HK-2 (cell line): ENCODE data around the gene ARHGAP44.
"Not testable (repeated sequence)": the region's sequence is repeated elsewhere in the genome, so short reads cannot be mapped to it uniquely, and the experiment has no call there.

Experiments
- DNase-seq: peaks from one replicate; pipeline ENCODE4 v3.0.0-alpha.2; 2018; ENCODE audit not compliant: unreplicated experiment

The ARHGAP44 gene

DNA sequence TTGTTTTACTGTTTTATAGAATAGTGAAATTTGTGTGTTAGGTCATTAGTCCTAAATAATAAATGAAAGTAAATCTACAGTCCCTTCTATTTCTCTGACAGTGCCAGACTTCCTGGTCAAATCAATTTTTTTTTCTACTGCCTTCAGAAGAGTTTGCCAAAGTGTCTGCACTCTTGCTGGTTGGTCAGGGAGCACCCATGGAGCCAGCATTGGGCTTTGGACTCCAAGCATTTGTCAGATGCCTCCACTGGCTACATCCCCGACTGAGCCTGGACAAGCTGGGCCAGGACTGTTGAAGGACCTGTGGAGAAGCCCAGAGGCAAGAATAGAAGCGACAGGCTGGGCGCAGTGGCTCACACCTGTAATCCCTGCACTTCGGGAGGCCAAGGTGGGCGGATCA is 174.9 kb downstream of the ARHGAP44 start:
- no peak for DNase-seq

DNA sequence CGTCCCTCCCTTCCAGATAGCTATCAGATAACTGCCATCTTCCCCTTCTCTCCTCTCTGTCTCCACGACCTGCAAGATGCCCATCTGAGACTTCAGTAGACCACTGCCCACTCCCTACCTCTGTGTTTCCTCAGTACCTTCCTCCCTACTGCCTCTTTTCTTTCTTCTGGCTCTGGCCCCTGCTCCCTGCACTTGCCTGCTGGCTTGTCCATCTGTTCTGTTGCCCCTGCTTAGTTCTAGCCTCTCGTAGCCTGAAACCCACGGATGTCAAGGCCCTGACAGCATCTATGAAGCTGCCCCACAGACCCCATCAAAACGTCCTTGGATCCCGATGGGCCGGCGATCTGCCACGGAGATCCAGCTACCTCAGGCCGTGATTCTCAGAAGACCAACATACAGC is 175.5 kb downstream of the ARHGAP44 start:
- no peak for DNase-seq

DNA sequence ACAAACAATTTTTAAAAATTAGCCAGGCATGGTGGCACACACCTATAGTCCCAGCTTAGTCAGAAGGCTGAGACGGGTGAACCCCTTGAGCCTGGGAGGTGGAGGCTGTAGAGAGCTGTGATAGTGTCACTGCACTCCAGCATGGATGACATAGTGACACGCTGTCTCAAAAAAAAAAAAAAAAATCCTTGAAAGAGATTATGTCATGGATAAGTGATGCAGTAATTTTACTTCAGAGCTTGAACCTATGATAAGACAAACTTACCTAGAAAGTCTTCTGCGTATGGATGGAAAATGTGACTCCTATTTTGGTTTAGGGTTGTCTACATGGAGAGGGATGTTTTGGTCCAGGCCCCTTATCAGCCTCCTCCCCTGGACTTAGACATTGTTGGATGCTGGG is 176.7 kb downstream of the ARHGAP44 start:
- no peak for DNase-seq

DNA sequence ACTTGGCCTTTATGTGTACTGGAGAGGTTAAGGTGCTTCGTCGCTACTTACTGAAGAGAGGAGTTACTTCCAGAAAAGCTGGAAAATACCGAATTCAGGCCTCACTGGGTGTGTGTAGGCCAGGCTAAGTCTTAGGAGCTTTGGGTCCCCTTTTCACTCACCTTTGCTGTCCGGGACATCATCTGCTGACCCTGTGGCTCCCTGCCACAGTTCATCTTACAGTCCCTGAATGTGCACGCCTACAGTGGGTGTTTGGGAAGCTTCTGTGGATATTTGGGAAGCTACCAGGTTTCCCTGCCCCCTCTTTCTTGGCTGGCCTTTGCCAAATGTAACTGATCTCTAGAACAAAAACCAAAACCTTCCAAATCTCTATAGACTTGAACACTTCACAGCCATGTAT is 177.1 kb downstream of the ARHGAP44 start:
- no peak for DNase-seq

DNA sequence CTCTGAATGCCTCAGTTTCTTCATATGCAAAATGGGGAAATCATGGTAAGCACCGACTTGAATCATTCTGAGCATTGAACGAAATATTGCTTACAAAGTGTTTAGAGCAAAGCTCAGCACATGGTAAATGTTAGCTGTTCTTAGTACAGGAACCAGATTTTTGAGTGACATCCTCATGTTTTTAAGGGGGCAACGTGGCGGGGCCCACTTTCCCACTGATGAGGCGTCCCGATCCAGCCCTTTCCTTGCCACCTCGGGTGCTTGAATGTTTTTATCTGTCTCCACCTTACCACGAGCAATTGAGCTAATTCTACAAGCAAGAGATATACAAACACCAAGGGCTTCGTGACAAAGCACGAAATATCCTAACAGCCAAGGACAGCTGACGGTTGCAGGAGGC is 178.7 kb downstream of the ARHGAP44 start:
- DNase-seq: no peak

DNA sequence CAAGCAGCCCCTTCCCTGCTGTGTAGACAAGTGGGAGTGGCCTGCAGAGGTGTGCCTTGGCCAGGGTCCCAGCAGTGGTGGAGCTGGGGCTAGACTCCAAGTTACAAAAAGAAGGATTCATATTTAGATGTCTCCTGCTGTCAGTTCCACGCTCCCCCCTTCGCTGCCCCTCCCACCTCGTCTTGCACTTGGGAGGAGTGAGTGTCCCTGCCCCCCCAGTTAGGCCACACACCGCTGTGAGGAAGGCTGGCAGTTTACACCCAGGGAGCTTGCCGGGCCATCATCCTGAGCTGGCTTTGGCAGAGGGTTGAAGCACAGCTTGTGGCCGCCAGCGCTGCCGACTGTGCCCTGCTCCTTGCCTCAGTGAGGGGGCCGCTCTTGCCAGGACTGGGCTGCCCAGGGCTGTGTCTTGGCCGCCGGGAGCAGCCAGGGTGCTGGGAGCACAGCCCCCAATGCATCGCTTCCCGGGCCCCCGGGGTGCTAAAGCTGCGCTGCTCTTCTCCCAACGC is 184.3 kb downstream of the ARHGAP44 start:
- no peak for DNase-seq

DNA sequence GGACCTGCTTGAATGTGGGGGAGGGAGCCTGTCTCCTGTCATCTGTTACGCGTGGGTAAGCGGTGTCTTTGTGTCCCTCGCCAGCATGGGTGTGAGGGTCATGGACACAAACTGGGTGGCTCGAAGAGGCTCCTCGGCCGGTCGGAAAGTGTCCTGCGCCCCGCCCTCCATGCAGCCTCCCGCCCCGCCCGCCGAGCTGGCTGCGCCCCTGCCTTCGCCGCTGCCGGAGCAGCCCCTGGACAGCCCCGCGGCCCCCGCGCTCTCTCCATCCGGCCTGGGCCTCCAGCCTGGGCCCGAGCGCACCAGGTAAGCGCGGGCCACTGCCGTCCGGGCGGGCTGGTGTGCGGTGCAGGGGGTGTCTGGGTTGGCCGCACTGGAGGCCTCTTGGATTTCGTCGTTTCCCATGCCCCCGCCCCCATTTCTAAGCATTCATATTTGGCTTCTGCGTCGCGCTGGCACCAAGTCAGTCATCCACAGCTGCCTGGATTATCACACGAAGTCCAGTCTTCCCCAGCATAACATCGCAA is 184.8 kb downstream of the ARHGAP44 start:
- DNase-seq: no peak

DNA sequence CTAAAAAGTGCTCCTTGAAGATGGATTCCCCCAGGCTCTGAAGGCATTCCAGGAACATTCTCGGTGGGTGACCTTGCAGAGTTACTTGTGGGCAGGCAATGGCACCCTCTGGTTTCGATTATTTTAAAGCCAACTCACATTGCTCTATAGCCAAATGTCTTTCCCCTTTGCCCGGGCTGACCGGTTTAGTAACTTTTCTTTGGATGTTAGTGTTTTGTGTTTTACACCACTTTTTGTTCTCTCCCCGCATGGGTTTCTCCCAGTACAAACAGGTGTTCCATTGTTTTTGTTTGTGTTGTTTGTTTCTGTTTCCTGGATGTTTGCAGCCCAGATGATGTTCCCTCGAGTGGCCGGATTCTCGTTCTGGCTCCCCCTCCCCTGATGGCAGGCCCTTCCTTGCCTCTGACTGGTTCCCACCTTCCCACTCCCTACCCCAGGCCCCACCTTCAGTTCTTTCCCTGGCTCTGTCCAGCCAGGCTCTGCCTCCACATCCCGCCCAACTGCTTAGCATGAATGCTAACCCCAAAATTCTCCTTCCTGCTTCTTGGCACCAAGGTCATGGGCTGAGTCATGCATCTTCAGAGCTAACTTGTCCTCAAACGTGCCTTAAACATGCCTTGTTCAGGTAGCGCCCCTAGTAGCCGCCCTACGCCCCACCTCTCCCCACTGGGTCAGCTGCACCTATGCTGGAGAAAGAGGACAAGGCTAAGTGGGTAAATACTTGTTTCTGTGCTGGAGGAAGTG is 187.9 kb downstream of the ARHGAP44 start:
- no peak for DNase-seq

DNA sequence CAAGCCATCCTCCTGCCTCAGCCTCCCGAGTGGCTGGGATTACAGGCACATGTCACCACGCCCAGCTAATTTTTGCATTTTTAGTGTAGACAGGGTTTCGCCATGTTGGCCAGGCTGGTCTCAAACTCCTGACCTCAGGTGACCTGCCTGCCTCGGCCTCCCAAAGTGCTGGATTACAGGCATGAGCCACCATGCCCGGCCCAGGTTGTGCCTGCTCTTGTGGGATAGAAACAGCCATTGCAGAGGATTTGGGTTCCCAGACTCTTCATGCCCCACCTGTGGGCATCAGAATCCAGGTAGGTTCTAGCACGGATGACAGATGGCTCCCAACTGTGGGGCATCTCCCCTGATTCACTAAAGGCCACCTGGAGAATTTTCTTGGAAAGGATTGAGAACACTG is 189.5 kb downstream of the ARHGAP44 start:
- DNase-seq: not testable (repeated sequence)

DNA sequence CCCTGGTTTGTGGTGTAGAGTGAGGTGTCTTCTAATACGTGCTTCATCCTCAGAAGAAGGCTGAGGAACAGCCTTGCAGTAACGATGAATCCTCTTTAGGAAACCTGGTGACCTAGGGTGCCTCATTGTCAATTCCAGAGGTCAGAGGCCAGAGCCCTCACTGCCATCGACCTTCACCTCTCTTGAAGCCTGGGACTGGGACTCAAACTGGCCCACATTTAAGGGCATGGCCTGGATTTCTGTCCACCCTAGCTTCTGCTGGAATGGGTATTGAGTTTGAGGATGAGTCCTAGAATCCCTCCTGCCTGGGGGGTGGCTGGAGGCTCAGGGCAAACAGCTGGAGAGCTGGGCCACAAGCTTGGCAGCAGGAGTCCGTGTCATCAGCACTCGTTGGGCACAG is 189.9 kb downstream of the ARHGAP44 start:
- no peak for DNase-seq

DNA sequence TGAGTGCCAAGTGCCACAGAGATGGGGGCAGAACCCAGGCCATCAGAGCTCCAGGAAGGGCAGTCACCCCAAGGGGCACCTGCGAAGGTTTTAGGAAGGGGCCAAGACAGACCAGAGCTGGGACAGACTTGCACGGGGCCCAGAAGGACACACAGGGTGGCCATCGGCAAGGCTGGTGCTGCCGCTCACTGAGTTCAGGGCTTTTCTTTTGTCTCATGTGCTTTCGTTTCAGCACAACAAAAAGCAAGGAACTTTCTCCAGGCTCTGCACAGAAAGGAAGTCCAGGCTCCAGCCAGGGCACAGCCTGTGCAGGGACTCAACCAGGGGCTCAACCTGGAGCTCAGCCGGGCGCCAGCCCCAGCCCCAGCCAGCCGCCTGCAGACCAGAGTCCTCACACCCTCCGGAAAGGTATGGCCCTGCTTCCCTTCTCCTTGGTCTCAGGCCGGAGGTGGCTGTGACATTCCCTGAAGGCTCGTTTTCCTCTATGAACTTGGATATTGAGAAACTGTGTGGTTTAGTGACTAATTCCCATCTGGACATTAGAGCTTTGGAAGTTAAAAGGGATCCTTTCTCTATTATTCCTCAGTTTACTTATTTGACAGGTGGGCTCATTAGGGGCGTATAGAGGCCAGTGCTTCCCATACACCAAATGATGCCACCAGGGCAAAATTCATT is 190.7 kb downstream of the ARHGAP44 start:
- no peak for DNase-seq

DNA sequence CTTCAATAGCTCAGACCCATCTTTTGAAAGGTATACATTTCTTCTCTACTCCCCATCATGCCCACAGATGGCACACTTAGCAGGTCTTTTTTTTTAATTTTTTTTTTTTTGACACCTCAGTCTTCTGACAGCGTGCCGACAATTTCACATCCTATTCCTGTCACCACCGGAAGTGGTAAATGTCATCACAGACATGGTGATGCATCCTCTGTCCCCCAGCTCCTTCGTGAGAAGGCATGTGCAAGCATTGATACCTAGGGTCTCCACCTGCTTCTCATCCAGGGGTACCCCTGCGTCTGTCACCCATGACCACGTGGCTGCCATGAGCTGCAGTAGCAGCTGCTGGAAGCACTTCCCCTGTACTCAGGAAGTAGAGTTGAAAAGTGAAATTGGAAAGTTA is 192.9 kb downstream of the ARHGAP44 start:
- no peak for DNase-seq

DNA sequence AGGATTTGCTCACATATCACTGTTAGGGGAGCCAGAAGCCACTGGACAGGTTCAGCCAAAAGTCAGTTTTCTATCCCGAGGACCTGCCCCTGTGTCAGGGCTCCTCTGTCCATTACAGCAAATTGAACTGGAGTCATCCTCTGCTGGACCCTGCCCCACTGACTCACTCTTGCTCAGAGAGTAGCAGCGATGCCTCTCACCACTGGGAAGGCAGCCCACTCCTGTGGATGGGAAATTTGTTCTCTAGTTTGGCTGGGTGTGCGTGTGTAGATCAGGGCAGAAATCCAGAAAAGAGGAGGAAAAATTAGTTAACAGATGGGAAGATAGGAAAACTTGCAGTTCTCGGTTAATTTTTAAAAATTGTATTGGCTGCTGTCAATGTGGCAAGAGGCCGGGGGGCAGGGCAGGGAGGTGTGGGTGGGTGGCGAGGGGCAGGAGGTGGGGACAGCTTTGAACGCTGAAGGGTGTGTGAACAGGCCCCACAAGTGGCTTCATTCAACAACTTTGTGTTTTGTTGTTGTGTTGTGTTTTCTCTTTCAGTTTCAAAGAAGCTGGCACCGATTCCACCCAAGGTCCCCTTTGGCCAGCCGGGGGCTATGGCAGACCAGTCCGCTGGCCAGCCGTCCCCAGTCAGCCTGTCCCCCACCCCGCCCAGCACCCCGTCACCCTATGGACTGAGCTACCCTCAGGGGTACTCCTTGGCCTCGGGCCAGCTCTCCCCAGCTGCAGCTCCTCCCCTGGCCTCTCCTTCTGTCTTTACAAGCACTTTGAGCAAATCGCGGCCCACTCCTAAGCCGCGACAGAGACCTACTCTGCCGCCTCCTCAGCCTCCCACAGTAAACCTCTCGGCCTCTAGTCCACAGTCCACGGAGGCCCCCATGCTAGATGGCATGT is 194.9 kb downstream of the ARHGAP44 start:
- DNase-seq: no peak

DNA sequence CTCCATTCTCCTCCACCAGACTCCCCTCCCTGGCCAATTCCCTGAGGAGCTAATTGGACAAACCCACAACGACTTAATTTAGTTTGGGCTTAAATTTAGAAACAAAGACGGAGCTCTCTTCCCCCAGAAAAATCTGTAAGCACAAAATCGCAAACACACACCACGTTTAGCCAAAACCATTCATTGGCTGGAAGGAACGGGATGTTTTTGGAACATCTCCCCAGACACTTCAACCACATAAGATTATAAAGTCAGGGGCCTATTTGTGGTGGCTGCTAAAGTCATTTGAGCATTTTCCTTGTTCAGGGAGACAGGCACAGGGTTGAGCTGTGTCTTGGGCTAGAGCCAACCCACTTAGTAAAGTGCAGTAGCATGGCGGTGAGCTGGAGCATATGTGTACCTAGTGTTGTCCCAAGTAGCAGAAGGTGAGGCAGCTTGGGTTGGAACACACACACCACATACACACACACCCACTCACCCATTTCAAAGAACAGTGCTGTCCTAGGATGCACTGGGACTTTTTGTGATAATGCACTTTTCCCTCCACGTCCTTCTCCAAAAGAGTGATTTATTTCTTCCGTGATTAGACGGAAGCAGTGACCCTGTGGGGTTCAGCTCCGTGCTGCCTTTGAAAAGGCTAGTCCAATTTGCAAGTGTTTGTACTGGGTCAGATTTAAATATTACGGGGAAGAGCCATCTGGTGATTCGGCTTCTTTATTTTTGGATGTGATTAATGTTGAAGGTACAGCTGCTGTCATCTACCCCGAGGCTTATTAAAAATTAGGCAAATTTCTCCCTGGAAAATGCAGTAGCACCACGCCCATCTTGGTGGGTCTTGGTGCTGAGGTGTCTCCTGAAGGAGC is 196.4 kb downstream of the ARHGAP44 start:
- no peak for DNase-seq

DNA sequence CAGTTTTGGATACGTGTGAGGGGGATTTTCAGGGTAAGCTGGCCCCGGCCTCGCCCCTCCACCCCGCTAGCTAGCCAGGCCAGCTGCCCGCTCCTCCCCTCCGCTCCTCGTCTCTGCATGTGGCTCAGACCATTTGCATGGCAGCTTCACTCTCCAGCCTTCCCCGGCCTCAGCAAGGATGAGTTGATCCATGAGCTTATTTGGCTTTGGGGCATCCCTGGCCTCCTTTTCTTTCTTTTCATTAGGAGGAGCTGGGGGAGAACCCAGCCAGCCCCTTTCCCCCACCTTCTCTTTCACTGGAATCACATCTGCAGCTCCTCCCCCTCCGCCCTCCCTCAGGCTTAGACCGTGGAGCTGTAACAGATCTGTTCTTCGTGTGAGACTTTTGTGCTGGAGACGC is 197.8 kb downstream of the ARHGAP44 start:
- DNase-seq: no peak

DNA sequence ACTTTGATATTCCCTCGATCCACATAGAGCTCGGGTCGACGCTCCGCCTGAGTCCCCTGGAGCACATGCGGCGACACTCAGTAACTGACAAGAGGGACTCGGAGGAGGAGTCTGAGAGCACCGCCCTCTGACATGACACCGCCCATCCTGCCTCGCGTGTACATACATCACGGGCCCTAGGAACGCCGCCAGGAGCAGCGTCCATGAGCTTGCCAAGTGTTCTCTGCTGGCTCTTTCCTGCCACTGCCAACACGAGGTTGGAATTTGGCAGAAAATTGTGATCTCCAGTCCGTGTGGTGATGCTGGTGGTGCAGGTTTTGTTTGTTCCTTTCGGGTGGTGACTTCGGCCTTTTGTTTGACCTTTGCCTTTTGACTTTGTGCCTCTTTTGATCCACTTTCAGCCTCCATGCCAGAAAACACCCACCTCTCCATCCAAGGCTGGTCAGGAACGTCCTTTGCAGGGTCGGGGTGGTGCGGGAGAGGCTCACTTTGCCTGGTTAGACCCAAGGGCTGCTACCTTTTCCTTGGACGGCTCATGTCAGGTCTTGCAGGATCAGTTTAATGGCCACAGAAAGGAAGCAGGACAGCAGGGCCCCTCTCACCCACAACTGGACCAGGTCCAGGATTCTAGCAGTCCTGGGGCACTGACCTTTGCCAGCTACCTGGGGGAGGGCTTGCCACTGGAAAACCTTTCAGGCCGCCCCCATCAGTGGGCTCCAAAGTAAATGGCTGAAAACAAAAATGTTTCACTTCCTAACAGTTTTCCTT is 200.9 kb downstream of the ARHGAP44 start:
- DNase-seq: no peak

DNA sequence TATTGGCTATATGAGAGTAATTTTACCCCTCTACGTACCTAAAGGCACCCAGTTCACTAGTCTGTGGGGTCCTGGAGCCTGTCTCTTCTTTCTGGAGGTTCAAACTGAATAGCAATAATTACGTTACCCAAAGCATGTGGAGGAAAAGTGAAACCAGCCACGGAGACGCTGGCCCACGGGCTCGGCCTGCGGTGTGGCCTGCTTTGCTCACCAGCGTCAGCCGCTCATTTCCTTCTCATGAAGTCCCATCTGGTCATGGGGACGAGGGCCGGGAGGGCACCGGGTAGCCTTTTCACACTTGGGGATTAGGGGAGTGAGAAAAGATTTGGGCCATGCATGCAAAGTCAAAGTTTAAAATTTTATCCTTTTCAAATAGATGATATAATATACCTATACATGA is 201.6 kb downstream of the ARHGAP44 start:
- DNase-seq: no peak

DNA sequence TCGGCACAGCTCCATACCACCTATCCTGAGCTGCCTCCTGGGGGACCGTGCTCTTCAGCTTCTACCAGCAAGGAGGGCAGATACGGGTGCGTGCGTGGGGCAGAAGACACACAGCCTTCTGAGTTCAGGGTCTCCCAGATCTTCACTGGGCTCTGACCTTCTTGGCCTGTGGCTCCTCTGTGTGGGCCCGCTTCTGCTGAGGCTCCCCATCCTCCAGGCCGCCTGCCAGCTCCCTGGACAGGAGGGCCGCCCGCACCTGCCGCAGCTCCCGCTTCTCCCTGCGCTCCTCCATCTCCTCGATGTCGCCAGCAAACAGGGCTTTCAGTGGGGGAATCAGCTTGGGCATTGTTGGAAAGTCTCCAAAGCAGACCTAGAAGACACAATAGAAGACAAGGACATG is 203.4 kb downstream of the ARHGAP44 start:
- DNase-seq: no peak

DNA sequence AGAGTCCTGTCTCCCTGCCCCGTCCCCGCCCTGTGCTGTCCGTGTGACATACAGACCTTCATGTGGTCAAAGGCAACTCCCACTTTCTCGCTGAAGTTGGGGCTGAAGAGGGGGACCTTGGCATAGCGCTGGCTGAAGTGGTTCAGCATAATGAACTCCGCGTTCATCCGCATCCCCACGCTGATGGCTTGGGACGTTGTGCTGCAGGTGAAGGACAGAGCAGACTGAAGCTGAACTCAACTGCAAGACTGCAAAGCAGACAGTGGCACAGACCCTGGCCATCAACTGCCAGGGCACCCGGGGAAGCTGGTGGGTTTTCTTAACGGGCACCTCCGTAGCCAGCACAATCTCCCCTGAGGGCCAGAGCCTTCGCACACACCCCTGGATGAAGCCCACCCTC is 204.3 kb downstream of the ARHGAP44 start:
- DNase-seq: no peak

DNA sequence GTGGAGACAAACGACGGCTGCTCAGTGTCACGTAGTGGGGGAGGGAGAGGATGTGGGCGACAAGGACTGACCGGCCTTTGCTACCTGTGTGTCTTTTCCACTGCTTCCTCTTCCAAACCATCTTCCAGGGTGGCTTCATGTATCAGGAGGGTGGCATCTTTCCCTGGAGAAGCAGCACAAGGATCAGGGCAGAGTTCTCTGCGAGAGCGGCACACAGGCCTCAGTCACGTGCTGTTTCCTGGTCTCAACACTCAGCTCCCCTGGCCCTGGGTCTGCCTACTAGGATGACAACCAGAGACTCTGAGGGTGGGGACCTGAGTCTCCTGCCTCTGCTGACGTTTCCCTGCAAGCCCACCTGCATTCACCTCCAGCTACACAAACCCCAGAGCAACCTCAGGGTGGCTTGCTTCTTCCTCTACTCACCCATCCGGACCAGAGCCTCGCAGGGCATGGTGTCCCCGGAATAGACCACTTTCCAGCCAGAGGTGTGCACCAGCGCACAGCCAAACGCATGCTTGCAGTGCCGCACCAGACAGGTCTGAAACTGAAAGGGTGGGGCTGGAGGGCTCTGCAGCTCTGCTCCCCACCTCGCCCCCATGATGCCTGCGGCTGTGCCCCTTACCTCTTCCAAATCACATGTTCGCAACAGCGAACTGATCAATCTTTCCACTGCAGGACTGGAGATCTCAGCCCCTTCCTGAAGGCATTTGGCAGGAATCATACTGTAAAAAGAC is 205.2 kb downstream of the ARHGAP44 start:
- no peak for DNase-seq
